CD4-positive, alpha-beta T cell treated with Interleukin-1 beta for 1 hour (primary cell): Measurements from ENCODE around the gene PPM1B.
"Not testable (repeated sequence)": the region's sequence is repeated elsewhere in the genome, so short reads cannot be mapped to it uniquely, and the experiment has no call there.

Experiments
- DNase-seq, 2 donors: peaks; one replicate each; pipeline ENCODE4 v3.0.0-alpha.2; 2020 to 2022

The PPM1B gene

GRCh38 chr2:44168681-44169154, at the start of gene PPM1B:
PPM1B (plus strand) TSS chr2:44168875; CDS start chr2:44201200, 32,325 bp downstream.
- DNase-seq = no peak

DNA sequence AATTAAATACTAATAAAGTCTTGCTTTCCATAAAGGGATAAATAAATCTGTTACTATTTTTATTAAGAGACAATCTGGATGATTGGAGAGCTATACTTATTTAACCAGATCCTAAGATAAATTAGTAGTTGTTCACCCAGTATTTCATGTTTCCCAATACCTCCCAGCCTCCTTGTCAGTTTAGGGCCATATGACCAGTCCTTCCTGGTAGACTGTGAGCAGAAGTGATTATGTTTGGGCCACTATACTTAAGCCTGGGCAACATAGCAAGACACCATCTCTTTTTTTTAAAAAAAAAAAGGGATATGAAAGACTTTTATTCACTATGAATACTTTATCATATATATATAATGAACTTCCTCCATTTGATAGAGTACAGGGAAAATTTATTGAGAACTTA, 48.8 kb upstream of the PPM1B start:
- DNase-seq = no peak

DNA sequence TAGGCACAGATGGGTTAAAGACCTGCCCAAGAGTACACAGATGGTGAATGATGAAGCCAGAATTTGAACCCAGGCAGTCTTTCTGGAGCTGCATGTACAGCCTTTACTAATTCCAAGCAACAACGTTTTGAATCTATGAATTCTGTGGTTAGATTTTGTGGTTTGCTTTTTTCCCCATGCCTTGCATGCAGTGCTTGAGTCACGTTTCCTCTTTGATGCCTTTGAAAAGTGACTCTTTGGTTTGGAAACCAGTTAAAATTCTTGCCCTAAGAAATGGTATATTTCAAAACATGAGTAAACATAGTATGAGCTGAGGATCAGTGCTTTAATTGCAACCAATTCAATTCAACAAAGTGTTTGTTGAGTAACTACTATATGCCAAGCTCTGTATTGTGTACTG, 48.2 kb upstream of the PPM1B start:
- DNase-seq = peak; percentile 5 to 35

GRCh38 chr2:44121899-44122298, 46.8 kb upstream of the PPM1B start:
- DNase-seq = no peak

- DNase-seq = no peak
These were observed 44.2 kb upstream of the PPM1B start for GRCh38 chr2:44124500-44124899.

DNA sequence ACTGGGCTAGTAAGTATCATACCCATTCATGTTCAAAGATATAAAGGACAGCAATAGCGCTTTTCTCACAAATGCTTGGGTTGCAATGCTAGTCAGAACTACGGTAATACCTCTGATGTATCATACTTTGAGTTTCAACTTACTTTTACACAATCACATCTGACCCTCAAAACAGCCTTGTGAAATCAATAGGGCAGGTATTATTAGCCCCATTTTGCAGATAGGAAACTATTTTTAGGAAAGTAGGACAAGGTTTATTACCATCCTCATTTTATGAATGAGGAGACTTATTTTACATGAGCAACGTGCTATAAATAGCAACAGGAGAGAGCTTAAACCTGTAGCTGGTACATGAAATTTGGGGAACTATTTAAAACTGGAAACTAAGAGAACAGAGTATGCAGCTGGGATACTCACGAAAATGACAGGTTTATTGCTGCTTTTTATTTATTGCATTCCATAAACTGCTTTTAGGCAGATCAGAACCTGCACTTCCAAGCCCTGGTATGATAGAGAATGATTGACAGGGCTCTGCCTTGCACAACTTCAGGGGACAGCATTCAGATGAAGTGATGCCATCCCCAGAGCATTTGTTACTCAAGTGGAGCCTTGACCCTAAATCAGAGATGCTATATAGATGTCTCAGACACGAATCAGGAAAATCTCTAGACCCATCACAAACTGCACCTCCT, 42.4 kb upstream of the PPM1B start:
- DNase-seq = no peak

DNA sequence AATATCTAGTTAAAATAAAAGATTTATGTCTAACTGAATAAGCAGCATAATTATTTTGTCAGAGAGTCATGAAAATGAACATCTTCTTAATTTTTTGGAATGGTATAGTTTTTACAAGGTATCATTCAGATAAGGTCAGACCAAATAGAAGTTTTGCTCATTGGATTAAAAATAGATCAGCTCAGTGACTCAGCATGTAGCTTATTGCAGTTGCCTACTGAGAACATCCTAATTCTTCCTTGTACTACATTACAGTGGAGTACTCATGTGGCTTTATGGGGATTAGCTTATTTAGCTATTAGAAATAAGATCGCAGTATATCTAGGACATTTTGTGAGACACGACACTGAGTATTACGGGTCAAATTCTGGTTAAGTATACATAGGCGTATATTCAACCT, 38.2 kb upstream of the PPM1B start:
- no peak for DNase-seq

DNA sequence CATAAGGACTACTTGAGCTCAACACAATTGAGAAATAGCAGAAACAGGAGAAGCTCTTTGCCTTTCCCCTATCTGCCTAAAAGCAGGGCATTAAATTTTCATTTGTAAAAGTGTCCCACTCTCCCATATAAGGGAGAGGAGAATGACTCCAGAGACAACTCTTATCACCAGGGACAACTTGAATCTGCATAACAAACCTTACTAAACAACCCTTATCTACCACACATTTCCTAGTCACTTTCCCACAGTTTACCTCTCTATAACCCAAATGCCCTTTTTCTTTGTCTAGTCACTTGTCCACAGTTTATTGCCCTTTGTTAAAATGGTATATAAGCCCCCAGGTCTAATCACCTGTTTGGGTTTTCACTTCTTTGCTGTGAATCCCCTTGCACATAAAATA, 37.5 kb upstream of the PPM1B start:
- DNase-seq = no peak

GRCh38 chr2:44133602-44134001, 35.1 kb upstream of the PPM1B start:
- DNase-seq = not testable (repeated sequence)

- no peak for DNase-seq
These were observed 33.8 kb upstream of the PPM1B start for GRCh38 chr2:44134848-44135247.

GRCh38 chr2:44135296-44135695, 33.4 kb upstream of the PPM1B start:
- DNase-seq = no peak

DNA sequence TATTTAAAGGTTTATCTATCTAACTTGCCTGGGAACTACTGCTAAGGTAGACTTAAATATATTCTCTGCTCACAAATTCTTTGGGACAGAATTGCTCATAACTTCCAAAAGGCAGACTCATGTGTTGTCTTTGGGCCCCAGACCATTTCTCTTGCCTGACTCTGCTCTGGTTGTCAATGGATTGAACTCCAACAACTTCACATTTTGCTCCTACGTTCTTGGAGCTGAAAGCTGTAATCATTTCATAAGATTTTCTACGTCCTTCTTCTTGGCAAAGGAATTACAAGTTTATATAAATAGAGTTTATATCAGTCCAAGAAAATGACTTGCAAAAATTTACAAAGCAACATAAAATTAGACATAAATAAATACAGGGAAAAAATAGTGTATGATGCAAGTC, 32.9 kb upstream of the PPM1B start:
- no peak for DNase-seq

- DNase-seq = no peak
These were observed 32.4 kb upstream of the PPM1B start for GRCh38 chr2:44136252-44136651.

GRCh38 chr2:44137048-44137447, 31.6 kb upstream of the PPM1B start:
- DNase-seq = no peak

GRCh38 chr2:44137872-44138551, 30.7 kb upstream of the PPM1B start:
- no peak for DNase-seq

GRCh38 chr2:44139741-44140140, 28.9 kb upstream of the PPM1B start:
- no peak for DNase-seq

DNA sequence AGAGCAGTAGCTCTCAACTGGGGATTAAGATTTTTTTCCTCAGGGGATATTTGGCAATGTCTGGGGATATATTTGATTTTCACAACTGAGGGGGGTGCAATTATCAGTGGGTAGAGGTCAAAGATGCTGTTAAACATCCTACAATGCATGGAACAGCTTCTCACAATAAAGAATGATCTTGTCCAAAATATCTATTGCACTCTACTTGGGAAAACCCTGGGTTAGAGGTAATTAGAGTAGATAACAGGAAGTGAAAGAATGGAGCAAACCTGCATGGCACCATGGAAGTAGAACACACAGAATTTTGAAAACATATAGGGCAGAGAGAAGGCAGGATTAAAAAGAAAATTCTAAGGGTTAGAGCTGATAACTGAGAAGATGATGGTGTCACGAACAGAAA, 26.4 kb upstream of the PPM1B start:
- no peak for DNase-seq

DNA sequence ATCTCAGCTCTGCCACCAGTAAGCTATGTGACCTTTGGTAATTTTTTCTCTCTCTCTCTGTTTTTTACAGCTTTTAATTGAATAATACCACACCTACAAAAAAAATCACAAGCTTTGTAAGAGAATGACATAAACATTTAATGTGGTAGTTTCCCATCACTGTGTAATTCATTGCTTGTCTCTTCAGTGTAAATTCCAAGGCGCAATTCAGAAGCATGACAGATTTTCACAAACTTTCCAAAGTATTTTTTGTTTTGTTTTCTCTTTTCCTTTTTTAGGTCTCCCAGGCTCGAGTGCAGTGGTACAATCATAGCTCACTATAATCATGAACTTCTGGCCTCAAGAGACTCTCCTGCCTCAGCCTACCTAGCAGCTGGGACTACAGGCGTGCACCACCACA, 25.0 kb upstream of the PPM1B start:
- DNase-seq = no peak

GRCh38 chr2:44148999-44149398, 19.7 kb upstream of the PPM1B start:
- DNase-seq = no peak

GRCh38 chr2:44150473-44150872, 18.2 kb upstream of the PPM1B start:
- no peak for DNase-seq

GRCh38 chr2:44152865-44153669, 15.6 kb upstream of the PPM1B start:
- DNase-seq = no peak

DNA sequence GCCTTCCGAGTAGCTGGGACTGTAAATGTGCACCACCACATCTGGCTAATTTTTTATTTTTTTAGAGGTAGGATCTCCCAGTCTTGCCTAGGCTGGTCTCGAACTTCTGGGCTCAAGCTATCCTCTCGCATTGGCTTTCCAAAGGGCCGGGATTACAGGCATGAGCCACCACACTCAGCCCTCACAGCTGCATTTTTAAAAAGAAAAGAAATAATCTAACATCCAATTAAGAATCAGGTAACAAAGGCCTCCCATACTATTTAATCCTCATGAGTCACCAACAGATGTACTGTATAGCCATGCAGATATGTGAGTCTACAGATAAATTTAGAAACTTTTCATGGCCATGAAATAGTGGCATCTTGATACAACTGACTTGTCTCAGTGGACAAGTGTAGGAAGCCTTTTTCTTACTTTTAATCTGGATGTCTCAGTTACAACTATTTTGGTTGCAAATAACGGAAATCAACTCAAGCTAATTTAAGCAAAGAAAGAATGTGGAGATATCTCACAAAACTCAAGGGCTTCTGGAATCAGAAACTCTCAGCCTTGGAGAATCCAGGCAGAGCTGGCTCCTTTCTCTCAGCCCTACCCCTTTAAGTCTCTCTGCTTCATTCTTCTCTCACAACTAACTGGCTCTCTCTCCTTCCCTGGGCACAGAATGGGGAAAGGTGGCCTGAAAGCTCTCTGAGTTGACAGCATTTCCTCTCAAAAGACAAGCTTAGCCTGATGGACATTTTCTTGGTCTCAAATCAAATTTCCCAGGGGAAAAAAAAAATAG, 12.8 kb upstream of the PPM1B start:
- DNase-seq = no peak

GRCh38 chr2:44163777-44164176, 4.9 kb upstream of the PPM1B start:
- DNase-seq = no peak
